K562 (cell line): Measurements from ENCODE around the gene PLA2G12B. TPM values are rescaled to one million over a fixed set of nuclear protein-coding genes. Genes with fewer than 3 reads are reported as not detected.
"Not testable (repeated sequence)": the region's sequence is repeated elsewhere in the genome, so short reads cannot be mapped to it uniquely, and the experiment has no call there.

Source experiments
- ATAC-seq: fragments of 200-7000 bp; cut with Tn5 transposase; 3 replicates; pipeline ENCODE4 v1.9.1; 2020; ENCODE audit warnings: moderate library complexity
- BruUV-seq: library from RNA; stranded (reverse); fragments of 400-500 nt; replicated peaks from 2 replicates; lab custom pipeline; 2021; lab: Mats Ljungman, UMichigan
- CTCF ChIA-PET: fragments of 300-600 bp; formaldehyde crosslinking; extraction: SDS; loops from one replicate; lab custom pipeline; 2021; ENCODE audit warnings: low intra/inter-chr PET ratio; lab: Yijun Ruan, JAX
- POLR2A ChIA-PET: fragments of 300-600, 350-650 bp; sonication (Branson Sonifier 250); formaldehyde crosslinking; extraction: SDS; loops from one replicate; lab custom pipeline; 2021; ENCODE audit warnings: antibody characterized with exemption, inconsistent platforms; lab: Yijun Ruan, JAX
- DNase-seq, 4 experiments: peaks; one replicate each; pipeline versions ENCODE4 v3.0.0 to v3.0.0-alpha.2; 2011 to 2018; ENCODE audit warnings: low spot score in 3 of 4, mixed read lengths in 3 of 4; ENCODE audit errors: extremely low read depth in 1 of 4
- FAIRE-seq: peaks from 2 replicates; lab custom pipeline; 2011; peaks lifted over from hg19 to GRCh38; lab: Jason Lieb, UNC
- H2AFZ ChIP-seq: 2 replicates; pipeline ENCODE4 v1.6.0; 2011; ENCODE audit warnings: low read depth, low read length, control low read depth, inconsistent platforms
- H3K27ac ChIP-seq: fragments of 200-600 bp; 3 replicates; pipeline ENCODE4 v1.8.0; 2011; ENCODE audit warnings: low read depth, mild to moderate bottlenecking, control low read depth, inconsistent platforms, low read length, moderate library complexity, mixed read lengths; ENCODE audit errors: extremely low read depth
- H3K27me3 ChIP-seq, 2 experiments: fragments of 300-600 bp in 1 of 2; 2 replicates in 1 of 2; 3 replicates in 1 of 2; pipeline versions ENCODE4 v1.6.0 to v1.8.0; 2011; ENCODE audit warnings: inconsistent platforms in 2 of 2, low read length in 2 of 2, mild to moderate bottlenecking in 1 of 2, mixed read lengths in 1 of 2, moderate library complexity in 1 of 2; ENCODE audit not compliant: control insufficient read depth in 2 of 2, insufficient read depth in 2 of 2
- H3K36me3 ChIP-seq: fragments of 300-600 bp; 3 replicates; pipeline ENCODE4 v1.8.0; 2011; ENCODE audit warnings: mild to moderate bottlenecking, low read length, inconsistent platforms; ENCODE audit not compliant: control insufficient read depth, insufficient read depth
- H3K4me1 ChIP-seq, 2 experiments: fragments of 200-600 bp in 1 of 2; replicated peaks in 1 of 2; 2 replicates in 1 of 2; 3 replicates in 1 of 2; pipeline versions ENCODE4 v1.5.1 to v1.8.0; 2011; ENCODE audit warnings: inconsistent platforms in 2 of 2, low read length in 2 of 2, mild to moderate bottlenecking in 1 of 2, mixed read lengths in 1 of 2, moderate library complexity in 1 of 2; ENCODE audit not compliant: control insufficient read depth in 2 of 2, insufficient read depth in 2 of 2
- H3K4me2 ChIP-seq: 2 replicates; pipeline ENCODE4 v1.6.1; 2011; ENCODE audit warnings: low read length, control low read depth, inconsistent platforms, mixed read lengths; ENCODE audit not compliant: insufficient read depth
- H3K4me3 ChIP-seq: fragments of 200-600 bp; sonication (generic), shearing (Covaris generic); 2 replicates; pipeline ENCODE4 v1.5.1; 2016; ENCODE audit warnings: control low read depth, inconsistent platforms
- H3K79me2 ChIP-seq: fragments of 200-600 bp; 3 replicates; pipeline ENCODE4 v1.8.0; 2011; ENCODE audit warnings: low read length, inconsistent platforms; ENCODE audit not compliant: control insufficient read depth, insufficient read depth
- H3K9ac ChIP-seq, 2 experiments: 2 replicates each; pipeline versions ENCODE4 v1.6.0 to v1.6.1; 2011; ENCODE audit warnings: low read depth in 2 of 2, low read length in 2 of 2, control low read depth in 1 of 2, inconsistent platforms in 1 of 2, mild to moderate bottlenecking in 1 of 2, mixed read lengths in 1 of 2; ENCODE audit not compliant: insufficient read depth in 1 of 2
- H3K9me1 ChIP-seq: one replicate; pipeline ENCODE4 v1.6.0; 2011; ENCODE audit warnings: inconsistent platforms, mild to moderate bottlenecking, low read length, moderate library complexity; ENCODE audit not compliant: control insufficient read depth, insufficient read depth
- H3K9me3 ChIP-seq: replicated peaks from 2 replicates; pipeline ENCODE4 v1.5.1; 2011; ENCODE audit warnings: low read depth, low read length, inconsistent platforms; ENCODE audit not compliant: control insufficient read depth, insufficient read depth
- H4K20me1 ChIP-seq: replicated peaks from 2 replicates; pipeline ENCODE4 v1.6.1; 2011; ENCODE audit warnings: low read length, inconsistent platforms, mixed read lengths; ENCODE audit not compliant: control insufficient read depth, insufficient read depth
- CBFA2T3 ChIP-seq: fragments of 450-650 bp; IDR thresholded peaks from 2 replicates; pipeline ENCODE4 v1.6.1; 2017
- CBX1 ChIP-seq: sonication (generic); IDR thresholded peaks from 2 replicates; pipeline ENCODE4 v1.6.1; 2016; ENCODE audit warnings: antibody characterized with exemption, low read depth, mild to moderate bottlenecking
- CXXC5 ChIP-seq: fragments of 250-450 bp; sonication (Bioruptor Pico); IDR thresholded peaks from 2 replicates; pipeline ENCODE4 v1.8.0; 2022; ENCODE audit warnings: inconsistent platforms, mild to moderate bottlenecking, moderate library complexity
- DIDO1 ChIP-seq: fragments of 450-650 bp; IDR thresholded peaks from 2 replicates; pipeline ENCODE4 v1.6.1; 2016; ENCODE audit warnings: low read depth, missing biosample characterization, missing genetic modification characterization
- DPF2 ChIP-seq: fragments of 450-650 bp; IDR thresholded peaks from 2 replicates; pipeline ENCODE4 v1.6.1; 2016
- EP300 ChIP-seq: IDR thresholded peaks from 2 replicates; pipeline ENCODE4 v1.6.1; 2012; ENCODE audit warnings: low read length, improper control_type of control experiment
- EP400 ChIP-seq: fragments of 450-650 bp; IDR thresholded peaks from 2 replicates; pipeline ENCODE4 v1.6.1; 2017; ENCODE audit warnings: antibody characterized with exemption, mild to moderate bottlenecking, moderate library complexity
- HDAC1 ChIP-seq, 2 experiments: fragments of 450-650 bp; IDR thresholded peaks; 2 replicates each; pipeline ENCODE4 v1.6.1; 2016 to 2017; ENCODE audit warnings: inconsistent platforms in 1 of 2, mild to moderate bottlenecking in 1 of 2, moderate library complexity in 1 of 2
- HMBOX1 ChIP-seq: sonication (generic); IDR thresholded peaks from 2 replicates; pipeline ENCODE4 v1.6.1; 2016
- ID3 ChIP-seq, 2 experiments: fragments of 250-450 bp in 1 of 2; fragments of 450-650 bp in 1 of 2; sonication (Bioruptor Pico) in 1 of 2; IDR thresholded peaks; 2 replicates each; pipeline versions ENCODE4 v1.6.1 to v1.8.0; 2016 to 2021; ENCODE audit warnings: mild to moderate bottlenecking in 2 of 2, moderate library complexity in 2 of 2, missing compliant biosample characterization in 1 of 2, missing genetic modification characterization in 1 of 2
- SMARCC2 ChIP-seq: fragments of 450-650 bp; IDR thresholded peaks from 2 replicates; pipeline ENCODE4 v1.6.1; 2017; ENCODE audit warnings: antibody characterized with exemption, moderate library complexity, mild to moderate bottlenecking, low read depth
- SP1 ChIP-seq: sonication (generic); formaldehyde crosslinking; IDR thresholded peaks from 2 replicates; pipeline ENCODE4 v1.8.1; 2022; ENCODE audit warnings: mild to moderate bottlenecking, missing genetic modification reagents
- SPI1 ChIP-seq: IDR thresholded peaks from 2 replicates; pipeline ENCODE4 v1.6.1; 2011; ENCODE audit warnings: low read depth, low read length, control low read depth, borderline replicate concordance
- TCF15 ChIP-seq: fragments of 250-450 bp; sonication (Bioruptor Pico); IDR thresholded peaks from 2 replicates; pipeline ENCODE4 v1.8.0; 2022; ENCODE audit warnings: moderate library complexity, mild to moderate bottlenecking, inconsistent platforms
- TRIM24 ChIP-seq, 2 experiments: fragments of 450-650 bp; IDR thresholded peaks; 2 replicates each; pipeline ENCODE4 v1.6.1; 2016
- ZMIZ1 ChIP-seq, 2 experiments: fragments of 150-350 bp in 1 of 2; IDR thresholded peaks; 2 replicates each; pipeline ENCODE4 v1.6.1; 2012 to 2016; ENCODE audit warnings: low read depth in 2 of 2, low read length in 2 of 2, mild to moderate bottlenecking in 1 of 2, moderate library complexity in 1 of 2
- ZNF707 ChIP-seq: fragments of 250-450 bp; sonication (Bioruptor Pico); conservative IDR thresholded peaks from 2 replicates; pipeline ENCODE4 v1.8.0; 2022; ENCODE audit warnings: inconsistent platforms, mild to moderate bottlenecking, moderate library complexity
- WGBS: fragments of 100-300 bp; shearing (Covaris generic); methylation state at CpG from one replicate; pipeline ENCODE4 v1.1.6; 2016; ENCODE audit warnings: low coverage, mixed read lengths; ENCODE audit not compliant: insufficient coverage; ENCODE audit errors: missing lambda C conversion rate; 5-methylcytosine and 5-hydroxymethylcytosine counted together
- in situ Hi-C: fragments of 300-500 bp; cut with MboI; formaldehyde crosslinking; loops from 4 replicates; pipeline ENCODE4 v1.15.0; 2018; ENCODE audit warnings: inconsistent platforms, mixed read lengths
- intact Hi-C: fragments of 100-400 bp; cut with micrococcal nuclease; formaldehyde crosslinking; loops from 2 replicates; pipeline ENCODE4 v1.14.2; 2022
- polyA plus RNA-seq, 8 experiments: library from polyadenylated mRNA; depleted of rRNA in 4 of 8; stranded (reverse) in 5 of 8; unstranded in 3 of 8; fragments of >200 nt; fragmentation: Nextera tagmentation in 2 of 8; fragmentation: Illumina TruSeq in 1 of 8; extraction: Ambion mirVana in 2 of 8; extraction: Trizol in 1 of 8; gene quantifications; 2 replicates each; pipeline versions ENCODE4 v1.2.1 to v1.2.3, GENCODE V29; 2011 to 2014; ENCODE audit warnings: inconsistent platforms in 1 of 8, missing spikeins in 1 of 8
- total RNA-seq, 7 experiments: library from RNA; depleted of rRNA in 6 of 7; stranded (reverse); fragments of >200 nt in 6 of 7; fragmentation: Illumina TruSeq in 2 of 7; extraction: Trizol in 2 of 7; gene quantifications; 2 replicates each; pipeline versions ENCODE4 v1.2.1 to v1.2.3, GENCODE V29; 2011 to 2021; ENCODE audit warnings: low replicate concordance in 1 of 7

The PLA2G12B gene
- total and polyA plus RNA-seq, 9 of the 15 experiments (the other 6 are each of a cell fraction or from before 2014, with no cell fraction given): not detected

- 15% methylated on average over 15 of the region's 15 CpGs for WGBS
- peak; percentile 61 for FAIRE-seq
- H3K4me3 ChIP-seq; H3K9ac ChIP-seq; H4K20me1 ChIP-seq; H3K27me3 ChIP-seq; H3K9me3 ChIP-seq; POLR2A ChIA-PET; H3K4me2 ChIP-seq; in situ Hi-C loops; BruUV-seq; H3K36me3 ChIP-seq; H3K4me1 ChIP-seq; CTCF ChIA-PET; H3K9me1 ChIP-seq; H3K79me2 ChIP-seq; TF ChIP-seq ID3 (CRISPR knock-in tag; IDR thresholded peaks at IDR 0.05): not testable (repeated sequence)
- 0 out of 3 replicates have a peak overlapping the region, but pooled peaks have one; percentile 43 for H3K27ac ChIP-seq
- peak; percentile 82 for ATAC-seq
- DNase-seq: peak in 1 of 4 experiments; percentile 67
- peak overlapping the region; percentile 53 for H2AFZ ChIP-seq
- intact Hi-C loops: loop anchor here (10.0 kb wide), 1 partner anchor 161 kb away; no protein-coding TSS in a partner anchor
- TF ChIP-seq TRIM24 (IDR thresholded peaks at IDR 0.05): peak; percentile 80 to 96
- 0 out of 2 replicates have a peak, but pooled peaks have one; percentile 27 for TF ChIP-seq EP400
- peak; percentile 57 for TF ChIP-seq CXXC5
- TF ChIP-seq HDAC1 (IDR thresholded peaks at IDR 0.05): peak in 1 of 2 experiments; percentile 74; a peak in 2 of 4 replicates
- peak; percentile 72 for TF ChIP-seq HMBOX1
- peak; percentile 60; the same call in 1 of the 2 replicates for TF ChIP-seq SP1 (CRISPR knock-in tag)
- TF ChIP-seq SMARCC2: 0 out of 2 replicates have a peak, but pooled peaks have one; percentile 31
- peak; percentile 71; the same call in 1 of the 2 replicates for TF ChIP-seq TCF15 (CRISPR knock-in tag)
- peak; percentile 12; the same call in 1 of the 2 replicates for TF ChIP-seq SPI1
- 0 out of 4 replicates have a peak, but pooled peaks of 1 of the 2 experiments have one; percentile 31 for TF ChIP-seq ZMIZ1 (IDR thresholded peaks at IDR 0.05; ENCODE audit: low read depth in 2 of 2, low read length in 2 of 2)
- peak; percentile 64 for TF ChIP-seq EP300
- peak; percentile 73 for TF ChIP-seq ZNF707 (CRISPR knock-in tag)
- TF ChIP-seq ID3 (tag; IDR thresholded peaks at IDR 0.05): 0 out of 2 replicates have a peak, but pooled peaks have one; percentile 65
- 0 out of 2 replicates have a peak, but pooled peaks have one; percentile 35 for TF ChIP-seq DIDO1 (tag)
- peak; percentile 87 for TF ChIP-seq CBFA2T3
- TF ChIP-seq CBX1: peak; percentile 52; the same call in 1 of the 2 replicates
- peak; percentile 69 for TF ChIP-seq DPF2
These were observed 50.6 kb downstream of the PLA2G12B start for GRCh38 chr10:72903941-72904446.
